ENCODE measurements around the gene ANKRA2. TPM values are rescaled to one million over a fixed set of nuclear protein-coding genes. Genes with fewer than 3 reads are reported as not detected.

Gene ANKRA2
- total and polyA plus RNA-seq, 10 donors, result 20.6 to 35.1 (median 25.0) TPM

GRCh38 chr5:73539730-73540129 is 25.7 kb downstream of the ANKRA2 start:
- H3K27ac ChIP-seq, result no peak overlapping the region

GRCh38 chr5:73534971-73535370 is 30.5 kb downstream of the ANKRA2 start:
- Histone ChIP-seq H3K9me3 (no peaks in the 10 kb centered on the region), H3K36me3 (no peaks in the 10 kb centered on the region), H3K27ac (no peak overlapping the region), H3K27me3 (replicated peaks in 1 of 7) (peaks cover 0 to 12% (median 0%) of the 10 kb centered on the region in 7 donors), H3K4me3 (no peak overlapping the region), H3K4me1 (peaks cover 0 to 5% (median 0%) of the 10 kb centered on the region in 6 donors)
- WGBS, 5 donors, result 80 to 92% (median 88%) methylated on average over 2 of the region's 2 CpGs
- no peak for DNase-seq
- no peak for TF ChIP-seq POLR2A (IDR thresholded peaks at IDR 0.05)
- no peak for TF ChIP-seq POLR2AphosphoS5 (IDR thresholded peaks at IDR 0.05)
- TF ChIP-seq CTCF (IDR thresholded peaks at IDR 0.05 in 8 of 11, conservative IDR thresholded peaks at IDR 0.05 in 3 of 11), result no peak
- intact Hi-C loops (cut with DNase I; ENCODE audit: low total_unique reads), result no loop called here

More at GRCh38 chr5:73539730-73540129, 25.7 kb downstream of the ANKRA2 start:
- Histone ChIP-seq H3K36me3 (no peaks in the 10 kb centered on the region), H3K4me3 (no peak overlapping the region), H3K9me3 (no peaks in the 10 kb centered on the region), H3K27me3 (replicated peaks in 1 of 7) (peaks cover 0 to 12% (median 0%) of the 10 kb centered on the region in 7 donors), H3K4me1 (peaks cover 0 to 5% (median 0%) of the 10 kb centered on the region in 6 donors)
- intact Hi-C loops (cut with DNase I; ENCODE audit: low total_unique reads), result no loop called here
- no peak for TF ChIP-seq POLR2AphosphoS5 (IDR thresholded peaks at IDR 0.05)
- TF ChIP-seq POLR2A (IDR thresholded peaks at IDR 0.05), result no peak
- TF ChIP-seq CTCF (IDR thresholded peaks at IDR 0.05 in 8 of 11, conservative IDR thresholded peaks at IDR 0.05 in 3 of 11), result no peak
- 78 to 95% (median 80%) methylated on average over 2 of the region's 2 CpGs for WGBS, 5 donors
- no peak for DNase-seq

DNA sequence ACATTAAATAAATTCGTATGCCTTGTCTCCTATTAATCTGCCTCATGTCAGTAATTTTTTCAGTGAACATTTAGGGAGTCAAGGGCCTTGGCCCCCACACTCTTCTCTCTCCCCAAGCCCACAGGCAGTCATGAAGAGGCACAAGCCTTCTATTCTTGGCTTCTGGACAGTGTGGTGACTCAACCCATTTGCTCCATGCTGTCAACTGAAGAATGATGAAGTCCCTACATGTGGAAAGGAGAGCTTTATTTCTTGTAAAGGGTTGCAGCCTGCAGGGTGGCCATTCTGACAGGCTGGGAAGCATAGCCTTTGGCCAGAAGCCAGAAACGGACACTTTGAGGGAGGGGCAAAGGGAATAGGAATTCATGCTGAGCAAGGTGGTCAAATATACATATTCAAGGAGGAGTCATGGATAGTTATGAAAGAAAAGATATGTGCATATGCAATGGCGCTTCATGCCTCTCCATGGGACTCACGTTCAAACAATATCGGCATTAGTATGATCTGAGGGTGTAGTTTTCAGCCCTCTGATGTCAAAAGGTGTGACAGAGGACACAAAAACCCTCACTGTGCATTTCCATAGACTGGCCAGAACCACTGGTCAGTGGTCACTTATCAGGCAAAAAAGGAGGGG is 31.3 kb downstream of the ANKRA2 start:
- Histone ChIP-seq H3K36me3 (no peaks in the 10 kb centered on the region), H3K4me1 (peaks cover 0 to 5% (median 0%) of the 10 kb centered on the region in 6 donors), H3K9me3 (no peaks in the 10 kb centered on the region), H3K27me3 (replicated peaks in 1 of 7) (peaks cover 0 to 15% (median 0%) of the 10 kb centered on the region in 7 donors), H3K27ac (no peak overlapping the region), H3K4me3 (no peak overlapping the region)
- TF ChIP-seq CTCF (IDR thresholded peaks at IDR 0.05 in 8 of 11, conservative IDR thresholded peaks at IDR 0.05 in 3 of 11) (no peak), POLR2AphosphoS5 (IDR thresholded peaks at IDR 0.05) (no peak), POLR2A (IDR thresholded peaks at IDR 0.05) (no peak)
- intact Hi-C loops (cut with DNase I; ENCODE audit: low total_unique reads), result no loop called here
- WGBS, 5 donors, result 75 to 90% (median 82%) methylated on average over 5 of the region's 5 CpGs
- no peak for DNase-seq

DNA sequence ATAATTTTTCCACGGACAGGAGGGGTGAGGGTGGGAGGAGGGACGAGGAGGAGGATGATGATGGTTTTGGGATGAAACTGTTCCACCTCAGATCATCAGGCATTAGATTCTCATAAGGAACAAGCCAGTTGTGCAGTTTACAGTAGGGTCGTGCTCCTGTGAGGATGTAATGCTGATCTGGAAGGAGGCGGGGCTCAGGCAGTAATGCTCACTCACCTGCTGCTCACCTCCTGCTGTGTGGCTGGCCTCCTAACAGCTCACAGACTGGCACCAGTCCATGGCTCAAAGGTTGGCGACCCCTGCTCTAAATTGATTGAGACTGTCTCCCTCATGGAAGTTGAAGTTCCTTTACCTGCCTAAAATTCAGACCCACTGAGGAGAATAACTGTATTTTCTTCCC is 33.2 kb downstream of the ANKRA2 start:
- 77 to 82% (median 77%) methylated on average over 5 of the region's 5 CpGs for WGBS, 5 donors
- H3K36me3 ChIP-seq, result no peaks in the 10 kb centered on the region
- no peaks in the 10 kb centered on the region for H3K9me3 ChIP-seq
- intact Hi-C loops (cut with DNase I; ENCODE audit: low total_unique reads), result no loop called here
- TF ChIP-seq POLR2AphosphoS5 (IDR thresholded peaks at IDR 0.05) (no peak), CTCF (IDR thresholded peaks at IDR 0.05 in 8 of 11, conservative IDR thresholded peaks at IDR 0.05 in 3 of 11) (no peak), POLR2A (IDR thresholded peaks at IDR 0.05) (no peak)
- H3K27me3 ChIP-seq (replicated peaks in 1 of 7), result peaks cover 0 to 18% (median 0%) of the 10 kb centered on the region in 7 donors
- DNase-seq, result no peak
- no peak overlapping the region for H3K4me3 ChIP-seq
- peaks cover 0 to 5% (median 0%) of the 10 kb centered on the region in 6 donors for H3K4me1 ChIP-seq
- no peak overlapping the region for H3K27ac ChIP-seq

All from spleen (tissue), 11 donors.